Smooth muscle cell (in vitro differentiated cells): Measurements from ENCODE around the gene TMEM184B. TPM values are rescaled to one million over a fixed set of nuclear protein-coding genes. Genes with fewer than 3 reads are reported as not detected.

ENCODE experiments used
- DNase-seq: peaks from one replicate; lab custom pipeline; 2025; ENCODE audit not compliant: unreplicated experiment; lab: John Stamatoyannopoulos, UW
- H2AFZ ChIP-seq: fragments of 200-600 bp; sonication (generic); 2 replicates; pipeline ENCODE4 v1.6.0; 2016; ENCODE audit warnings: antibody characterized with exemption, low read depth, mild to moderate bottlenecking
- H3F3A ChIP-seq: fragments of 200-600 bp; sonication (generic); 2 replicates; pipeline ENCODE4 v1.6.0; 2017; ENCODE audit warnings: antibody characterized with exemption, low read depth
- H3K27ac ChIP-seq: fragments of 200-600 bp; sonication (generic); 2 replicates; pipeline ENCODE4 v1.5.1; 2016; ENCODE audit warnings: low read depth, mild to moderate bottlenecking
- H3K27me3 ChIP-seq: fragments of 200-600 bp; sonication (generic); 2 replicates; pipeline ENCODE4 v1.6.1; 2016; ENCODE audit warnings: low read depth, mild to moderate bottlenecking
- H3K36me3 ChIP-seq: fragments of 200-600 bp; sonication (generic); 2 replicates; pipeline ENCODE4 v1.5.1; 2016; ENCODE audit warnings: low read depth
- H3K4me1 ChIP-seq: fragments of 200-600 bp; sonication (generic); 2 replicates; pipeline ENCODE4 v1.5.1; 2016; ENCODE audit warnings: low read depth
- H3K4me2 ChIP-seq: fragments of 200-600 bp; sonication (generic); 2 replicates; pipeline ENCODE4 v1.6.0; 2016; ENCODE audit warnings: mild to moderate bottlenecking
- H3K4me3 ChIP-seq: fragments of 200-600 bp; sonication (generic); 2 replicates; pipeline ENCODE4 v1.5.1; 2016; ENCODE audit warnings: mild to moderate bottlenecking
- H3K79me2 ChIP-seq: fragments of 200-600 bp; sonication (generic); 2 replicates; pipeline ENCODE4 v1.6.0; 2016; ENCODE audit warnings: low read depth, mild to moderate bottlenecking
- H3K9ac ChIP-seq: fragments of 200-600 bp; sonication (generic); 2 replicates; pipeline ENCODE4 v1.6.0; 2016; ENCODE audit warnings: low read depth
- H3K9me3 ChIP-seq: fragments of 200-600 bp; sonication (generic); replicated peaks from 2 replicates; pipeline ENCODE4 v1.5.1; 2016; ENCODE audit warnings: low read depth
- H4K20me1 ChIP-seq: fragments of 200-600 bp; sonication (generic); 2 replicates; pipeline ENCODE4 v1.6.0; 2016; ENCODE audit warnings: low read depth
- WGBS: methylation state at CpG from one replicate; pipeline ENCODE4 v1.1.7; 2016; ENCODE audit warnings: low lambda C conversion rate; 5-methylcytosine and 5-hydroxymethylcytosine counted together
- polyA plus RNA-seq: library from polyadenylated mRNA; unstranded; fragments of >200 nt; fragmentation: Nextera tagmentation; extraction: Ambion mirVana; gene quantifications from 2 replicates; pipeline ENCODE4 v1.2.1, GENCODE V29; 2016
- total RNA-seq: library from RNA; depleted of rRNA; stranded (reverse); fragments of >200 nt; gene quantifications from 2 replicates; pipeline ENCODE4 v1.2.3, GENCODE V29; 2014
- TF ChIP-seq, protein P1 (sequence below): fragments of 200-600 bp; sonication (generic); IDR thresholded peaks from 2 replicates; pipeline ENCODE4 v1.5.1; 2017; ENCODE audit warnings: borderline replicate concordance, mild to moderate bottlenecking, antibody characterized with exemption; ENCODE audit not compliant: insufficient read depth, poor library complexity, severe bottlenecking

TMEM184B gene
- total and polyA plus RNA-seq, 2 experiments from 2014 or later: 34.1 to 96.3 TPM

- H2AFZ ChIP-seq: no peak overlapping the region
- peaks cover 3% of the 10 kb centered on the region for H3K4me1 ChIP-seq
- WGBS: 97% methylated on average over 18 of the region's 19 CpGs
- H3K9me3 ChIP-seq: no peaks in the 10 kb centered on the region
- peaks cover 33% of the 10 kb centered on the region for H3K79me2 ChIP-seq
- H3K4me2 ChIP-seq: no peak overlapping the region
- no peak overlapping the region for H3K27ac ChIP-seq
- H3K27me3 ChIP-seq: no peaks in the 10 kb centered on the region
- peaks cover 3% of the 10 kb centered on the region for H3F3A ChIP-seq
- H3K9ac ChIP-seq: no peak overlapping the region
- no peak overlapping the region for H3K4me3 ChIP-seq
- no peak for DNase-seq
- peaks cover 54% of the 10 kb centered on the region for H4K20me1 ChIP-seq
- no peaks in the 10 kb centered on the region for H3K36me3 ChIP-seq
- TF ChIP-seq, protein P1, sequence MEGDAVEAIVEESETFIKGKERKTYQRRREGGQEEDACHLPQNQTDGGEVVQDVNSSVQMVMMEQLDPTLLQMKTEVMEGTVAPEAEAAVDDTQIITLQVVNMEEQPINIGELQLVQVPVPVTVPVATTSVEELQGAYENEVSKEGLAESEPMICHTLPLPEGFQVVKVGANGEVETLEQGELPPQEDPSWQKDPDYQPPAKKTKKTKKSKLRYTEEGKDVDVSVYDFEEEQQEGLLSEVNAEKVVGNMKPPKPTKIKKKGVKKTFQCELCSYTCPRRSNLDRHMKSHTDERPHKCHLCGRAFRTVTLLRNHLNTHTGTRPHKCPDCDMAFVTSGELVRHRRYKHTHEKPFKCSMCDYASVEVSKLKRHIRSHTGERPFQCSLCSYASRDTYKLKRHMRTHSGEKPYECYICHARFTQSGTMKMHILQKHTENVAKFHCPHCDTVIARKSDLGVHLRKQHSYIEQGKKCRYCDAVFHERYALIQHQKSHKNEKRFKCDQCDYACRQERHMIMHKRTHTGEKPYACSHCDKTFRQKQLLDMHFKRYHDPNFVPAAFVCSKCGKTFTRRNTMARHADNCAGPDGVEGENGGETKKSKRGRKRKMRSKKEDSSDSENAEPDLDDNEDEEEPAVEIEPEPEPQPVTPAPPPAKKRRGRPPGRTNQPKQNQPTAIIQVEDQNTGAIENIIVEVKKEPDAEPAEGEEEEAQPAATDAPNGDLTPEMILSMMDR: no peak
Observed at GRCh38 chr22:38246046-38246658, 26.7 kb downstream of the TMEM184B start.

- no peak overlapping the region for H3K27ac ChIP-seq
- no peak overlapping the region for H3K9ac ChIP-seq
- peaks cover 14% of the 10 kb centered on the region for H3F3A ChIP-seq
- H3K4me1 ChIP-seq: peaks cover 23% of the 10 kb centered on the region
- H3K27me3 ChIP-seq: no peaks in the 10 kb centered on the region
- no peaks in the 10 kb centered on the region for H3K9me3 ChIP-seq
- no peak overlapping the region for H3K4me3 ChIP-seq
- no peak overlapping the region for H3K4me2 ChIP-seq
- WGBS: 90% methylated on average over 4 of the region's 4 CpGs
- H3K79me2 ChIP-seq: peaks cover 12% of the 10 kb centered on the region
- no peak overlapping the region for H2AFZ ChIP-seq
- H3K36me3 ChIP-seq: no peaks in the 10 kb centered on the region
- DNase-seq: no peak
- H4K20me1 ChIP-seq: peaks cover 33% of the 10 kb centered on the region
- TF ChIP-seq, protein P1: no peak
Observed at GRCh38 chr22:38244106-38244505, 28.7 kb downstream of the TMEM184B start.

DNA sequence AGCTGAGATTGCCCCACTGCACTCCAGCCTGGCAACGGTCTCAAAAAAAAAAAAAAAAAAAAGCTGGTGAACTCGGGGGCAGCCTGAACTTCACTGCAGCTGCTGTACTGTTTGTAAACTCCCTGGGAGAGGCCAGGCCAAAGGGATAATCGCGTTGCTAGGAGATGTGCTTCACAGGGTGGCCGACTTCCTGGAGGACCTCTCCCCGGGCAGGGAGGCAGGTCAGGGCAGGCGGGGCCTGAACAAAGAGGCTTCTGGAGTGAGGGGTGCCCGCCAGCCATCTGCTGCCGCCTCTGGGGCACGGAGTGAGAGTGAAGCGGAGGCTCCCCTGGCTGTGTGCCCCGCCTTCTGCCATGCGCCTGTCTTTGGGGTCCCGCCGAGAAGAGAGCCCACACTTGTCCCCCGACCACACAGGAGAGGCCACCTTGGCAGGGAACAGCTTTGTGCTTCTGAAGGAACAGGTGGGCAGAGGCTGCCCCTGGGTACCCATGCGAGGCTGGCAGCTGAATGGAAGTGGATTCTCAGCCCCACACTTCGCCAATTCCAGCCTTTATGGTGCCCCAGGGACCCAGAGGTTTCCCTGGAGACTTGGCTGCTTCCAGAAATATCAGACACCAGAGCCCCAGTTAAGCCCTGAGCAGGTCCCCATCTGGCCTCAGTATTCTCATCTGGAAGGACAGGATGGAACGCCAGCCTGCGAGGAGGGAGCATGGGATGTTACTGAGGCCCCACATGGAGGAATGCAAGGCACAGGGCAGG is 29.6 kb downstream of the TMEM184B start:
- TF ChIP-seq, protein P1: no peak
- no peak overlapping the region for H3K4me2 ChIP-seq
- WGBS: 72% methylated on average over 20 of the region's 20 CpGs
- peaks cover 29% of the 10 kb centered on the region for H3K4me1 ChIP-seq
- no peak overlapping the region for H2AFZ ChIP-seq
- H3K27me3 ChIP-seq: no peaks in the 10 kb centered on the region
- no peak overlapping the region for H3K4me3 ChIP-seq
- H3K27ac ChIP-seq: no peak overlapping the region
- no peak overlapping the region for H3K9ac ChIP-seq
- no peaks in the 10 kb centered on the region for H3K9me3 ChIP-seq
- DNase-seq: no peak
- peaks cover 20% of the 10 kb centered on the region for H3F3A ChIP-seq
- H3K79me2 ChIP-seq: peaks cover 3% of the 10 kb centered on the region
- no peaks in the 10 kb centered on the region for H3K36me3 ChIP-seq
- H4K20me1 ChIP-seq: peaks cover 24% of the 10 kb centered on the region
